Measurements from ENCODE around the gene CSTF1.

Gene CSTF1

DNA sequence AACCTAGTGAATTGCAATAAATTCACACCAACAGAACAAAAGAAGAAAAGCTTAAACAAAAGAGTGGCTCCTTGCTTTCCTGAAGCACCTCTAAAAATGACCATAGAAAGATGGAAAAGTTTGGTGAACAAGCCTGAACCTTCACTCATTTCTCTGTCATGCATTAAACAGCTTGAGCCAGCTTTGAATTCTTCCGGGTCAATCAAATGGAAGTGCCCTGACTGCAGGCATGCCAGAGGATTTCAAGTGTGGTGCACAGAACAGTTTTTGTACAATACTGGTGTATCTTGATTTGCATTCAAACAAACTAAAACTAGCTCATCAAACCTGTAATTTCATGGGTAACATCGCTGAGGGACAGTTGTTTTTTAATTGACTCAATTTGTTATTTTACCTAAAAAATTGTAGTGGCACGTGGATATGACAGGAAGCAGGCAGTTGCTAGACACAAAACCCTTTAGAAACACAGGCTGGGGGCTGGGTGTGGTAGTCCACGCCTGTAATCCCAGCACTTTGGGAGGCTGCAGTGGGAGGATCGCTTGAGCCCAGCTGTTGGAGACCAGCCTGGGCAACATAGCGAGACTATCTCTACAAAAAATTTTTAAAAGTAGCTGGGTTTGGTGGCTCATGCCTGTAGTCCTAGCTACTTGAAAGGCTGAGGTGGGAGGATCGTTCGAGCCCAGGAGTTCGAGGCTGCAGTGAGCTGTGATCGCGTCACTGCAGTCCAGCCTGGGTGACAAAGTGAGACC, 28.7 kb downstream of the CSTF1 start (continued):
- TF ChIP-seq TSHZ2 (CRISPR knock-in tag; IDR thresholded peaks at IDR 0.05) (no peak), PATZ1 (CRISPR knock-in tag; IDR thresholded peaks at IDR 0.05; ENCODE audit: borderline replicate concordance) (no peak), BACH2 (CRISPR knock-in tag; IDR thresholded peaks at IDR 0.05; ENCODE audit: borderline replicate concordance) (no peak)

DNA sequence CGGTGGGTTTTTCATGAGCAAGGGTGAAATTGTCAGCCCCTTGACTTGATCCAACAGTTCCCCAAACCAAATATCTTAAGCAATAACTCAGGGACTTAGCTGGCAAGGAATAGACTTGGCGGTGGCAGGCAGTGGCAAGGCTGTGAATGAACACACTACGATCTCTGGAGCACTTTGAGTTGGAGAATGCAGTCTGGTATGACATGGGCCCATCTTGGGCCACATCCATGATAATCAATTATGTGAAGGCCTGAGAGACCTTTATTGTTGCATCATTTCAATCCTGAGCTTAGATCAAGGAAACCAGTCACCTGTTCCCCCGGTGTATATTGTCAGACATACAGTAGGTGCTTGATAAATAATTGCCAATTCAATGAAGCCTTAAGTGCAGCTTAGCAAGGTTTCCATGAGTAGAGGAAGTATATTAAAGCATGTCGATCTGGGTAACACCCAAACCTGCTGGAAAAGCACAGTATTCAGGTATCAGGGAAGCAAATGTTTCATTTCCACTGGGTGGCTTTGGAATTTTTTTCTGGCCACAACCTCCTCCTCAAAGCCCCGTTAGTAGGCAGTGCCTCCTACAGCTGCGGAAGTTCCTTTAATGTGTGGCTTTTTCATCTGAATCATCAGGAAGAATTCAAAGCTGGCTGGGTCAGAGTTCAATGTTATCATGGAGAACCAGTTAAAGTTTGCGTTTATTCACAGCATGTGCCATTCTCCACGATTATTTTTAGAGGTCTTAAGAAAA, 29.8 kb downstream of the CSTF1 start:
- TF ChIP-seq TCF4 (CRISPR knock-in tag; IDR thresholded peaks at IDR 0.05; ENCODE audit: borderline replicate concordance) (no peak), ZC3H10 (CRISPR knock-in tag; IDR thresholded peaks at IDR 0.05) (no peak), CSRNP3 (CRISPR knock-in tag; IDR thresholded peaks at IDR 0.05) (no peak), ESRRG (CRISPR knock-in tag; IDR thresholded peaks at IDR 0.05) (no peak), TSHZ2 (CRISPR knock-in tag; IDR thresholded peaks at IDR 0.05) (no peak), ZNF70 (CRISPR knock-in tag; IDR thresholded peaks at IDR 0.05) (no peak), ZFP3 (CRISPR knock-in tag; IDR thresholded peaks at IDR 0.05) (no peak), BACH2 (CRISPR knock-in tag; IDR thresholded peaks at IDR 0.05; ENCODE audit: borderline replicate concordance) (no peak), SNAI2 (CRISPR knock-in tag; IDR thresholded peaks at IDR 0.05) (no peak), POU6F1 (CRISPR knock-in tag; IDR thresholded peaks at IDR 0.05; ENCODE audit: borderline replicate concordance, low read depth) (no peak), CREB5 (CRISPR knock-in tag; IDR thresholded peaks at IDR 0.05; ENCODE audit: low read depth) (no peak), OSR1 (CRISPR knock-in tag; IDR thresholded peaks at IDR 0.05) (no peak), ZNF8 (CRISPR knock-in tag; IDR thresholded peaks at IDR 0.05) (no peak), GLIS3 (CRISPR knock-in tag; IDR thresholded peaks at IDR 0.05) (no peak), RARB (CRISPR knock-in tag; IDR thresholded peaks at IDR 0.05) (no peak)
- ATAC-seq = peak; percentile 82
